GM23248 (cell line): Measurements from ENCODE around the gene BCL11B.

Experiments used
- EZH2 ChIP-seq: fragments of 200-600 bp; sonication (generic); IDR thresholded peaks from 2 replicates; pipeline ENCODE4 v1.6.1; 2018; ENCODE audit warnings: antibody characterized with exemption, mild to moderate bottlenecking; ENCODE audit not compliant: insufficient read depth, poor library complexity, severe bottlenecking
- EZH2phosphoT487 ChIP-seq: fragments of 200-600 bp; sonication (generic); IDR thresholded peaks from 2 replicates; pipeline ENCODE4 v1.6.1; 2018; ENCODE audit warnings: antibody characterized with exemption, moderate library complexity, mild to moderate bottlenecking, low read depth; ENCODE audit not compliant: insufficient read depth

DNA sequence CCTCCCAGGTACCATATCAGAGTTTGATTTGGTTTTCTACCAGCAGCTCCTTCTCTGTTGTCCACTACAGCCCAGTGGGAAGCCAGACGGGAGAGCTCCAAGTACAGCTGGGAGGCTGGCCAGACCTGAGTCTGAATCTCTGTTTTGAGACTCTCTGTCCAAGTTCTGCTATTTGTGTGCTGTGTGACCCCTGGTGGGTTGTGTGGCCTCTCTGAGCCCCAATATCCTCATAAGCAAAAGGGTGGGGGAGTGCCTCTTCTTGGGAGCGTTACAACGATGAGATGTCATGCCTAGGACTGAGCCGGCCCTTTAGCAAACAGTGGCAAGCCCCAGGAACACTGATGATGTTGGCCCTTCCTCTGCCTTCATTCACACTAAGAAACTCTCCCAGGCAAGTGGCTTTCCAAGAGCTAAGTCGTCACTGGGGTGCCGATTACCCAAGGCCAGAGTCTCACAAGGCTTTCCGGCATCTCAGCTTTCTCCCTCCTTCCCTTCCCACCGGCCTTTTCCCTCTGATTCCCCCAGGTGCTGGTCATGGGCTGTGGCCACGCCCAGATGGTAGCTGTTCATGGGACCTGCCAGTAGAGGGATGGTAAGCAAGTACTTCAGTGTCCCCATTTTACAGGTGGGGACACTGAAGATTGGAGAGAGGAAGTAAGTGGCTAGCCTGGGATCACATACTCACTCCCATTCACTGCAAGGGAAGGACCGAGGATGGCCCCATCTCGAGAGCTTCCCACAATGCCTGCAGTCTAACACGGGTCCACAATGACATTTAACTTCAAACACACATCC lies 47.7 kb downstream of the BCL11B start:
- TF ChIP-seq EZH2phosphoT487 (no peak), EZH2 (no peak)
